Activated T-cell treated with anti-CD3 and anti-CD28 coated beads, Interleukin-2, amount 50 U/mL, for 72 hours (primary cell): ENCODE data around the gene RAB11FIP5. TPM values are rescaled to one million over a fixed set of nuclear protein-coding genes. Genes with fewer than 3 reads are reported as not detected.

Experiments used
- ATAC-seq, 2 donors: fragments of 150-1000 bp; cut with Tn5 transposase; replicated peaks in 1 of 2; 2 replicates each; pipeline ENCODE4 v1.10.0; 2021; ENCODE audit warnings: moderate library complexity in 2 of 2, mild to moderate bottlenecking in 1 of 2
- DNase-seq, 2 donors: peaks; one replicate each; pipeline ENCODE4 v3.0.0; 2021 to 2022; ENCODE audit warnings: mixed read lengths in 1 of 2
- H3K27ac Mint-ChIP-seq: one replicate; pipeline ENCODE4 v1.8.0; 2022; ENCODE audit warnings: mild to moderate bottlenecking, moderate library complexity, mixed read lengths
- H3K27me3 Mint-ChIP-seq: one replicate; pipeline ENCODE4 v1.8.0; 2022; ENCODE audit warnings: low read depth, mixed read lengths
- H3K36me3 Mint-ChIP-seq, 2 donors: one replicate each; pipeline ENCODE4 v1.8.0; 2022; ENCODE audit warnings: mixed read lengths in 2 of 2, mild to moderate bottlenecking in 1 of 2; ENCODE audit not compliant: insufficient read depth in 2 of 2
- H3K4me1 Mint-ChIP-seq: one replicate; pipeline ENCODE4 v1.8.0; 2022; ENCODE audit warnings: low read depth, mixed read lengths
- H3K4me3 Mint-ChIP-seq, 2 donors: one replicate each; pipeline ENCODE4 v1.8.0; 2022; ENCODE audit warnings: mild to moderate bottlenecking in 2 of 2, mixed read lengths in 2 of 2, moderate library complexity in 2 of 2
- H3K9me3 Mint-ChIP-seq, 2 donors: one replicate each; pipeline ENCODE4 v1.8.0; 2022; ENCODE audit warnings: mixed read lengths in 2 of 2
- total RNA-seq, 2 donors: library from RNA; stranded (reverse); gene quantifications; one replicate each; pipeline ENCODE4 v1.2.3, GENCODE V29; 2022

The RAB11FIP5 gene
- total RNA-seq, 2 donors from 2014 or later = 6.6 to 9.8 TPM

- no peaks in the 10 kb centered on the region for H3K27me3 Mint-ChIP-seq
- H3K4me3 Mint-ChIP-seq = no peak overlapping the region
- H3K9me3 Mint-ChIP-seq = no peaks in the 10 kb centered on the region
- no peak overlapping the region for H3K27ac Mint-ChIP-seq
- ATAC-seq (no peak), DNase-seq (no peak)
- no peaks in the 10 kb centered on the region for H3K36me3 Mint-ChIP-seq
- H3K4me1 Mint-ChIP-seq = no peaks in the 10 kb centered on the region
Observed at GRCh38 chr2:73088211-73088610, 24.5 kb downstream of the RAB11FIP5 start.

GRCh38 chr2:73087311-73087710 lies 25.4 kb downstream of the RAB11FIP5 start:
- H3K4me1 Mint-ChIP-seq = no peaks in the 10 kb centered on the region
- no peaks in the 10 kb centered on the region for H3K36me3 Mint-ChIP-seq
- no peak for ATAC-seq
- no peak overlapping the region for H3K27ac Mint-ChIP-seq
- H3K9me3 Mint-ChIP-seq = no peaks in the 10 kb centered on the region
- no peak for DNase-seq
- no peak overlapping the region for H3K4me3 Mint-ChIP-seq
- no peaks in the 10 kb centered on the region for H3K27me3 Mint-ChIP-seq

DNA sequence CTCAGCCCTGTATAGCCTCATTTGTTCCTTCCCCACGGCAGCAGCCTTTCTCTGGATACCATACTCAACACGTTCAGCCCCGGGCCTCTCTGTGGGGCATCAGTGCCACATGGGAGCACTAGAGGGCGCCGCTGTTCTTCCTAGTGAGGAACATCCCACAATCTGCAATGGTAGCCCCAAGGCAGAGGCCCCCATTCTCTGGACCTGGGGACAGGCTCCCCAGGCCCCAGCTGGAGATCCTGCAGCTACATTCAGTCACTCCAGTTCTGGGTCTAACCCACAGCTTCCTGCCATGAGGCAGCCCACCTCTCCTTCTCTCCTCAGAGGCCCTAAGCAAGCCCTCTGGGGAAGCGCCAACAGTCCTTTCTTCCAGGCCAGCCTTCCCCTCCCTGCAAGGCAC lies 27.1 kb downstream of the RAB11FIP5 start:
- Mint-ChIP-seq H3K27me3 (no peaks in the 10 kb centered on the region), H3K9me3 (no peaks in the 10 kb centered on the region), H3K4me3 (no peak overlapping the region), H3K36me3 (no peaks in the 10 kb centered on the region), H3K4me1 (no peaks in the 10 kb centered on the region), H3K27ac (no peak overlapping the region)
- DNase-seq (peak; percentile 86 to 88), ATAC-seq (peak; percentile 91)

DNA sequence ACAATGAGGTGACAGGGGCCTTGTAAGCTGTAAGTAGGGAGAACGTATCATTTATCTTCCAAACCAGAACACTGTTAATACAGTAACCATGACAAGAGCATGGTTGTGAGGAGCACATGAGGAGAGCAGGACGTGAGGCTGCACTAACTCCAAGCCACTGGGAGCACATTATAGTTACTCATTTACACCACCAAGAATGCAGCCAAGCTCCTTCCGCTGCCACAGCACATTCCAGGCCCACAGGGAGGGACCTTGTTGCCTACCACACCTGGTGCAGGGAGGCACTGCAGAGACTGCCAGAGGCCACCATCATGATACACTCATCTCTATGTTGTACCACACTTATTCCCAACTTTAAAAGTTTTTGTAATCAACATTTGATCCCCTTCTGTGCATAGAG lies 27.8 kb downstream of the RAB11FIP5 start:
- Mint-ChIP-seq H3K27ac (no peak overlapping the region), H3K27me3 (no peaks in the 10 kb centered on the region), H3K4me3 (no peak overlapping the region), H3K4me1 (no peaks in the 10 kb centered on the region), H3K36me3 (no peaks in the 10 kb centered on the region), H3K9me3 (no peaks in the 10 kb centered on the region)
- no peak for ATAC-seq
- DNase-seq = no peak

- Mint-ChIP-seq H3K4me1 (no peaks in the 10 kb centered on the region), H3K4me3 (no peak overlapping the region), H3K27me3 (no peaks in the 10 kb centered on the region), H3K9me3 (no peaks in the 10 kb centered on the region), H3K36me3 (no peaks in the 10 kb centered on the region), H3K27ac (no peak overlapping the region)
- DNase-seq (no peak), ATAC-seq (no peak)
Observed at GRCh38 chr2:73083886-73084800, 28.6 kb downstream of the RAB11FIP5 start.

DNA sequence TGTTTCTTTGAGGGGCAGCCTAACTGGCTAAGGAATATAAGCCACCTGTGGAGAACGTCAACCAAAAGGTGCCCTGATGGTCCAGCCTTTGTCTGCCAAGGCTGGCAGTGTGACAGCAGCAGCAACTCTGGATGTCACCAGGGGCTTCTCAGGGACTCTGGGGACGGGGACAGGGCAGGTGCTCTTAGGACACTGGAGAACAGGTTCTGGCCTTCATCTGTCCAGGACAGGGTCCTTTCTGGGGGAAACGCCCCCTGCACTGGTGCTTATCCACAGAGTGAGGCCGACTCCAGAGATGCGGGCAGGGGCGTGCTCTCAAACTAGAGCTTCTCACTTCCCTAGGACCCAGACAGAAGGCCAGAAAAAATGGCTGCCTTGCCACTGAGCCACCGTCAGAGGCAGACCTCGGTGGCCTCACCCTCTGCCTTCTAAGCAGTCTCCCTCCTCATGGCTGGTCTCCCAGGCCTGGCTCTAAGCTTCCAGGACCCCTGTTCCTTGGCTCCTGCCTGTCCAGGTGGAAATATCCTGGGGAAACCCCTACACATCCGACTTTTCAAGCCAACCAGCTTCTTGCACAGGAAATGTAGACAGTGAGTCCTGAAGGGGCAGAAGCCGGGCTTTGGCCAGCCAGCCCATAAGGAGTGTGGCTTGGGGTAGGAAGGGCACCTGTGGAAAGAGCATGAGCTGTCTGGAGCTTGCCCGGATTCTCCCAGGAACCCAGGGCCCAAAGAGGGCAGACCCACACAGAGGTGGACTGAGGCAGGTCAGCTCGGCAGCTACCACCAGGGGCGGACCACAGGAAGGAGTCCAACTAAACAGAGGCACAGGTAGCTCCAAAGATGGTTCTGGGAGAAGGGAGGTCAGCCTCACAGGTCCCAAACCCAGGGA lies 30.0 kb downstream of the RAB11FIP5 start:
- Mint-ChIP-seq H3K9me3 (no peaks in the 10 kb centered on the region), H3K27ac (no peak overlapping the region), H3K27me3 (no peaks in the 10 kb centered on the region), H3K4me1 (no peaks in the 10 kb centered on the region), H3K36me3 (no peaks in the 10 kb centered on the region), H3K4me3 (no peak overlapping the region)
- DNase-seq (no peak), ATAC-seq (no peak)

DNA sequence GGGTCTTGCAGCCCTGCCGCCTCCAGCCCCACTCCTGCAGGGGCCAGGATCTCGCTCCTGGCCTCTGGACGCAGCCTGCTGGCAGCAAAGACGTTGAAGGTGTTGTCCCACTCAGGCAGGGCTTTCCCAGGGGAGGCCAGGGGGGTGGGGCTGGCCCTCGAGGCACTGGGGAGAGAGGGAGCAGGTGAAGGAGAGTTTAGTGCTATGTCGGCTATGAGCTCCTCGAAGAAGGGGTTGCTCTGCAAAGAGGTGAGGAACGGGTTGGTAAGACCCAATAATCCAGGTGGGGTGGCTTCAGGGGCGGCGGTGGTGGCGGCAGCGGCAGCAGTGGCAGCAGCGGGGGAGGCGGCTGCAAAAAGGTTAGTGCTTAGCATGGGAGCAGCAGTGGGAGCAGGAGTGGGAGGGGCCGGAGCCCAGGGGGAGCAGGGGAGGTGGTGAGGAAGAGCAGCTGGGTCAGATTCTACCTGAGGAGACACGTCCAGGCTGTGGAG lies 31.5 kb downstream of the RAB11FIP5 start:
- H3K4me3 Mint-ChIP-seq = no peak overlapping the region
- ATAC-seq = no peak
- no peak for DNase-seq
- H3K27me3 Mint-ChIP-seq = no peaks in the 10 kb centered on the region
- no peak overlapping the region for H3K27ac Mint-ChIP-seq
- no peaks in the 10 kb centered on the region for H3K36me3 Mint-ChIP-seq
- H3K4me1 Mint-ChIP-seq = no peaks in the 10 kb centered on the region
- no peaks in the 10 kb centered on the region for H3K9me3 Mint-ChIP-seq

GRCh38 chr2:73080321-73081131 lies 32.2 kb downstream of the RAB11FIP5 start:
- Mint-ChIP-seq H3K4me3 (no peak overlapping the region), H3K27ac (no peak overlapping the region), H3K9me3 (no peaks in the 10 kb centered on the region), H3K4me1 (no peaks in the 10 kb centered on the region), H3K27me3 (no peaks in the 10 kb centered on the region), H3K36me3 (no peaks in the 10 kb centered on the region)
- ATAC-seq (no peak), DNase-seq (no peak)

DNA sequence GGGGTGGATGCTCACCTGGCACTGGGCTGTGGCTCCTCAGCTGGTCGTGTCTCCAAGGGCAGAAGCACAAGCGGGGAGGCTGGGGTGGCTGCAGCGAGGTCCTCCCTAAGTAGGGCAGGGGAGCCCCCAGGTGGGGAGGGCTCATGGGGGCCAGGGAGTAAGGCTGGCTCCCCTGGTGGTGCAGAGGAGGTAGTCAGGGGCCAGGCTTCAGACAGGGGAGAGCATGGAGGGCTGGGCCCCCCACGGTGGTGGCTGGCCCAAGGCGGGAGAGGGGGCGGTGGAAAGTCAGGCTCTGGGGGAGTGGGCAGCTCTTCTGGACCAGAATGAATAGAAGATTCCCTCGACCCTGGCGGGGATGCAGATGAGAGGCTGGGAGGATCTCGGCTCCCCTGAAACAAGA lies 33.1 kb downstream of the RAB11FIP5 start:
- Mint-ChIP-seq H3K27ac (no peak overlapping the region), H3K4me3 (no peak overlapping the region), H3K4me1 (no peaks in the 10 kb centered on the region), H3K36me3 (no peaks in the 10 kb centered on the region), H3K9me3 (no peaks in the 10 kb centered on the region), H3K27me3 (no peaks in the 10 kb centered on the region)
- ATAC-seq (no peak), DNase-seq (no peak)

- H3K4me3 Mint-ChIP-seq = no peak overlapping the region
Observed at GRCh38 chr2:73078457-73079411, 34.0 kb downstream of the RAB11FIP5 start.

GRCh38 chr2:73077424-73077795 lies 35.3 kb downstream of the RAB11FIP5 start:
- Mint-ChIP-seq H3K4me1 (no peaks in the 10 kb centered on the region), H3K36me3 (no peaks in the 10 kb centered on the region), H3K4me3 (no peak overlapping the region), H3K27me3 (no peaks in the 10 kb centered on the region), H3K9me3 (no peaks in the 10 kb centered on the region), H3K27ac (no peak overlapping the region)
- ATAC-seq (no peak), DNase-seq (no peak)

More at GRCh38 chr2:73078457-73079411, 34.0 kb downstream of the RAB11FIP5 start:
- no peaks in the 10 kb centered on the region for H3K9me3 Mint-ChIP-seq
- no peaks in the 10 kb centered on the region for H3K27me3 Mint-ChIP-seq
- H3K36me3 Mint-ChIP-seq = no peaks in the 10 kb centered on the region
- ATAC-seq = no peak
- DNase-seq = no peak
- no peak overlapping the region for H3K27ac Mint-ChIP-seq
- no peaks in the 10 kb centered on the region for H3K4me1 Mint-ChIP-seq
